Stomach (tissue), 4 donors: ENCODE data around the gene GJB1.

ENCODE experiments used
- EP300 ChIP-seq: sonication (generic); formaldehyde crosslinking; IDR thresholded peaks from one replicate; pipeline ENCODE4 v1.6.1; 2017; ENCODE audit warnings: antibody characterized with exemption
- POLR2AphosphoS5 ChIP-seq, 3 donors: sonication (generic); formaldehyde crosslinking; IDR thresholded peaks; one replicate each; pipeline ENCODE4 v1.6.1; 2016; ENCODE audit warnings: antibody characterized with exemption in 3 of 3

DNA sequence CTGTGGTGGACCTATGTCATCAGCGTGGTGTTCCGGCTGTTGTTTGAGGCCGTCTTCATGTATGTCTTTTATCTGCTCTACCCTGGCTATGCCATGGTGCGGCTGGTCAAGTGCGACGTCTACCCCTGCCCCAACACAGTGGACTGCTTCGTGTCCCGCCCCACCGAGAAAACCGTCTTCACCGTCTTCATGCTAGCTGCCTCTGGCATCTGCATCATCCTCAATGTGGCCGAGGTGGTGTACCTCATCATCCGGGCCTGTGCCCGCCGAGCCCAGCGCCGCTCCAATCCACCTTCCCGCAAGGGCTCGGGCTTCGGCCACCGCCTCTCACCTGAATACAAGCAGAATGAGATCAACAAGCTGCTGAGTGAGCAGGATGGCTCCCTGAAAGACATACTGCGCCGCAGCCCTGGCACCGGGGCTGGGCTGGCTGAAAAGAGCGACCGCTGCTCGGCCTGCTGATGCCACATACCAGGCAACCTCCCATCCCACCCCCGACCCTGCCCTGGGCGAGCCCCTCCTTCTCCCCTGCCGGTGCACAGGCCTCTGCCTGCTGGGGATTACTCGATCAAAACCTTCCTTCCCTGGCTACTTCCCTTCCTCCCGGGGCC is 1.2 kb downstream of the GJB1 start:
- no peak for TF ChIP-seq EP300
- no peak for TF ChIP-seq POLR2AphosphoS5 (IDR thresholded peaks at IDR 0.05)
